ENCODE measurements around the gene BMAL1. TPM values are rescaled to one million over a fixed set of nuclear protein-coding genes. Genes with fewer than 3 reads are reported as not detected.
A peak's percentile ranks its signal among the peaks of the same experiment; 100 is the strongest.

The BMAL1 gene
- total RNA-seq, 4 donors from 2014 or later: 27.7 to 81.8 (median 41.0) TPM

DNA sequence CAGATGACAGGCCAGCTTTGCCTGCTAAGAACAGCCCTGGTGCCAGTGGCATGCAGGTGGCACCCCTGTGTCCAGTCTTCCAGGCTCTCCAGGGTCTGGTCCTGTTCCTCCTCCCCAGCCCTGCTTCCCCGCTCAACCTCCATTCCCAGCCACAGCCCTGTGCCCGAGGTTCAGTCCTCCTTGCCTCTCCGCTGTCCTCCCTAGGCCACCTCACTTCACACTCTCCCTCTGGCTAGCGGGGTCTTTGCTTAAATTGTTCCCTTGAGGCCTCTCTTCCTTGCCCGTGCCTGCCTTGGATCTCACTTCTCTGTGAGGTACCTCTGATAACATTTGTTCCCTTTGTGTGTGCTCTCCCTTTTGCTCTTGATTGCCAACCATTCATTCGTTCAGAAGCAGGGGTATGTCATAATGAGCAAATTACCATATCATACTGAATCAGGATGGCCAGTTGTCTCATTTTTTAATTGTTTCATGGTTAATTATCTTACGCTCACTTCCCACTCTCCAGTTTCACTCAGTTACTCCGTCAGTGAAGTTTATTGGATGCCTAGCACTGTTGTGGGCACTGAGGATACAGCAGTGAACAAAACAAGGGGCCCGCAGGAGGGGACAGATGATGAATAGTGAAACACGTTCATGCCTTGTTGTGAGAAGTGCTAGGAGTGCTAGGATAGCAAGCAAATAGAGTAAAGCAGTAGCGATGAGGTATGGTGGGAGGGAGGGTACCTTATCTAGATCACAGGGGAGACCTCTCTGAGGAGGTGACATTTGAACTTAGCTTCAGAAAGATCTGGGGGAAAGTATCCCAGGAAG is 7.4 kb downstream of the BMAL1 start:
- ATAC-seq (no peak), DNase-seq (no peak)
- peaks cover 71 to 89% of the 10 kb centered on the region in 2 donors for H3K4me1 ChIP-seq
- intact Hi-C loops (cut with DNase I; ENCODE audit: low total_unique reads): no loop called here
- no peaks in the 10 kb centered on the region for H3K9me3 ChIP-seq
- in situ Hi-C loops (cut with MboI; ENCODE audit: low sequenced_read_pairs in 4 of 4): loop anchor here in 1 of 4 donors (10.0 kb wide), 1 partner anchor 50 kb away; no protein-coding TSS in a partner anchor
- H3K36me3 ChIP-seq: no peaks in the 10 kb centered on the region
- TF ChIP-seq POLR2A (IDR thresholded peaks at IDR 0.05): no peak
- TF ChIP-seq, protein P1, sequence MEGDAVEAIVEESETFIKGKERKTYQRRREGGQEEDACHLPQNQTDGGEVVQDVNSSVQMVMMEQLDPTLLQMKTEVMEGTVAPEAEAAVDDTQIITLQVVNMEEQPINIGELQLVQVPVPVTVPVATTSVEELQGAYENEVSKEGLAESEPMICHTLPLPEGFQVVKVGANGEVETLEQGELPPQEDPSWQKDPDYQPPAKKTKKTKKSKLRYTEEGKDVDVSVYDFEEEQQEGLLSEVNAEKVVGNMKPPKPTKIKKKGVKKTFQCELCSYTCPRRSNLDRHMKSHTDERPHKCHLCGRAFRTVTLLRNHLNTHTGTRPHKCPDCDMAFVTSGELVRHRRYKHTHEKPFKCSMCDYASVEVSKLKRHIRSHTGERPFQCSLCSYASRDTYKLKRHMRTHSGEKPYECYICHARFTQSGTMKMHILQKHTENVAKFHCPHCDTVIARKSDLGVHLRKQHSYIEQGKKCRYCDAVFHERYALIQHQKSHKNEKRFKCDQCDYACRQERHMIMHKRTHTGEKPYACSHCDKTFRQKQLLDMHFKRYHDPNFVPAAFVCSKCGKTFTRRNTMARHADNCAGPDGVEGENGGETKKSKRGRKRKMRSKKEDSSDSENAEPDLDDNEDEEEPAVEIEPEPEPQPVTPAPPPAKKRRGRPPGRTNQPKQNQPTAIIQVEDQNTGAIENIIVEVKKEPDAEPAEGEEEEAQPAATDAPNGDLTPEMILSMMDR (IDR thresholded peaks at IDR 0.05 in 4 of 5, conservative IDR thresholded peaks at IDR 0.05 in 1 of 5): no peak
- H3K27me3 ChIP-seq: no peaks in the 10 kb centered on the region
- no peak overlapping the region for H3K4me3 ChIP-seq
- peak overlapping the region; percentile 1 to 82 (median 74) for H3K27ac ChIP-seq

DNA sequence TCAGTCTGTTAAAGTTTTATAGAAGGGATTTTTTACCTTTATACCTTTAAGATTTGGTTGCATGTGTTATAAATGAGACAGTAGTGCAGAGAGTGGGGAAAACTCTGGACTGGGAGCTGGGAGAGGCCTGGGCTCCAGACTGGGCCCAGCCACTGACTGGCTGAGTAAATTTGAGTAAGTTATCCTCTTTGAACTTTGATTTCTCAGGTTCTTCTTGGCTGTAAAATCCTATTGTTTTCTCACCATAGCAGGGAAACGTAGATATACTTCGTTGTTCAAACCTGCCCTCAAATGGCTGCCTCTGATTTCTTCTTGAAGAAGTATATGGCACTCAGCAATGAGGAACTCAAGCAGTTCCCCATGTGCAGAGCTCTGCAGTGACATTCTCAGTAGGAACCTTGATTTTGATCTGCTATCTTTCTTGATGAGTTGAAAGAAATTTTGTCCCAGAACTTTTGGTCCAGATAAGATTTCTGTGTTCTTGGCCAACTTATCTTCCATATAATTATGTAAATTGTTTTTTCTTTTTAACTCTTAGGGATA is 8.8 kb downstream of the BMAL1 start:
- no peaks in the 10 kb centered on the region for H3K27me3 ChIP-seq
- H3K36me3 ChIP-seq: no peaks in the 10 kb centered on the region
- in situ Hi-C loops (cut with MboI; ENCODE audit: low sequenced_read_pairs in 4 of 4) (loop anchor here in 1 of 4 donors (10.0 kb wide), 1 partner anchor 48 kb away; no protein-coding TSS in a partner anchor), intact Hi-C loops (cut with DNase I; ENCODE audit: low total_unique reads) (no loop called here)
- H3K4me1 ChIP-seq: peaks cover 75 to 88% of the 10 kb centered on the region in 2 donors
- ATAC-seq (no peak), DNase-seq (no peak)
- H3K4me3 ChIP-seq: peak overlapping the region in 1 of 4 donors; percentile 4
- H3K9me3 ChIP-seq: no peaks in the 10 kb centered on the region
- TF ChIP-seq, protein P1 (IDR thresholded peaks at IDR 0.05 in 4 of 5, conservative IDR thresholded peaks at IDR 0.05 in 1 of 5): no peak
- TF ChIP-seq POLR2A (IDR thresholded peaks at IDR 0.05): no peak
- H3K27ac ChIP-seq: peak overlapping the region; percentile 71 to 82 (median 74)

DNA sequence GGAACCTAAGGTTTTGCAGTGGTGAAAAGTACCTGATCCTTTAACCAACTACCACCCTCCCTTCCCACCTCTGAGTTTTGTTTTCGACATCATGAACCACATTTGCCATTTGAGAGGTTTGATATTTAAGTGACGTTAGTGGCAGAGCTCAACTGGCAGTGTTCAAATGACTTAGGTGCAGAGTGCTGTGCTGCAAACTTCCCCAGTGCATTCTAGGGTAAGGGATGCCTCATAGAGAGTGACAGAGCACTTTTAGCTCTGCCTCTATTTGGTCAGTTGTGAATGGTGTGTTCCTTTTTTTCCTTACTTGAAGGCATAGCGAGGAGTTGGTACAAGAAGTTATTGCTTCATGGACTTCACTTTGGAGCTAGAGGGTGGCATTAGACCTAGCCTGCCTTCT is 9.4 kb downstream of the BMAL1 start:
- H3K9me3 ChIP-seq: no peaks in the 10 kb centered on the region
- peak in 1 of 2 donors; percentile 68 for DNase-seq
- in situ Hi-C loops (cut with MboI; ENCODE audit: low sequenced_read_pairs in 4 of 4): loop anchor here in 1 of 4 donors (10.0 kb wide), 1 partner anchor 48 kb away; no protein-coding TSS in a partner anchor
- peak in 1 of 2 donors; percentile 41 for TF ChIP-seq POLR2A (IDR thresholded peaks at IDR 0.05)
- TF ChIP-seq, protein P1 (IDR thresholded peaks at IDR 0.05 in 4 of 5, conservative IDR thresholded peaks at IDR 0.05 in 1 of 5): no peak
- no peaks in the 10 kb centered on the region for H3K36me3 ChIP-seq
- peak; percentile 86 to 98 for ATAC-seq
- intact Hi-C loops (cut with DNase I; ENCODE audit: low total_unique reads): no loop called here
- peak overlapping the region; percentile 71 to 82 (median 74) for H3K27ac ChIP-seq
- no peaks in the 10 kb centered on the region for H3K27me3 ChIP-seq
- H3K4me3 ChIP-seq: peak overlapping the region in 1 of 4 donors; percentile 4
- peaks cover 68 to 87% of the 10 kb centered on the region in 2 donors for H3K4me1 ChIP-seq

DNA sequence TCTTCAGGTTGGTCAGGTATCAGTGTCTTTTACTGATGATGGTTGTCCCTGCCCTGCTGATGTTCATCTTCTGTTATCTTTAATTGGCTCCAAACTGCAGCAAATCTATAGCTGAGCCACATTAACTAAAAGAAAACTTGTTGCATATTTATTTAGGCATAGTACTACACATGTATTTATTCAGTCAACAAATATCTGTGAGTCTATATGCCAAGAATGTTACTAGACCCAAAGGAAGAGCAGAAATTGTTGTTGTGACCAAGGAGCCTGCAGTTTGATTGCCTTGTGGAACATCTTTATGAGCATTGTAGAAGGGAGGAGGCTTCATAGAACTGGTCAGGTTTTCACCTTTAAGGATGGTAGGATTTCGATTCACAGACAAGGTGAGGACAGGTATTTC is 10.1 kb downstream of the BMAL1 start:
- TF ChIP-seq POLR2A (IDR thresholded peaks at IDR 0.05): no peak
- TF ChIP-seq, protein P1 (IDR thresholded peaks at IDR 0.05 in 4 of 5, conservative IDR thresholded peaks at IDR 0.05 in 1 of 5): no peak
- H3K9me3 ChIP-seq: no peaks in the 10 kb centered on the region
- H3K27me3 ChIP-seq: no peaks in the 10 kb centered on the region
- DNase-seq (no peak), ATAC-seq (no peak)
- H3K27ac ChIP-seq: peak overlapping the region; percentile 71 to 82 (median 74)
- no peaks in the 10 kb centered on the region for H3K36me3 ChIP-seq
- in situ Hi-C loops (cut with MboI; ENCODE audit: low sequenced_read_pairs in 4 of 4) (loop anchor here in 1 of 4 donors (10.0 kb wide), 1 partner anchor 47 kb away; no protein-coding TSS in a partner anchor), intact Hi-C loops (cut with DNase I; ENCODE audit: low total_unique reads) (no loop called here)
- peaks cover 62 to 86% of the 10 kb centered on the region in 2 donors for H3K4me1 ChIP-seq
- H3K4me3 ChIP-seq: no peak overlapping the region

Data from gastrocnemius medialis (tissue), 4 donors.